Measurements from ENCODE around the gene ANKFN1.

The ANKFN1 gene

DNA sequence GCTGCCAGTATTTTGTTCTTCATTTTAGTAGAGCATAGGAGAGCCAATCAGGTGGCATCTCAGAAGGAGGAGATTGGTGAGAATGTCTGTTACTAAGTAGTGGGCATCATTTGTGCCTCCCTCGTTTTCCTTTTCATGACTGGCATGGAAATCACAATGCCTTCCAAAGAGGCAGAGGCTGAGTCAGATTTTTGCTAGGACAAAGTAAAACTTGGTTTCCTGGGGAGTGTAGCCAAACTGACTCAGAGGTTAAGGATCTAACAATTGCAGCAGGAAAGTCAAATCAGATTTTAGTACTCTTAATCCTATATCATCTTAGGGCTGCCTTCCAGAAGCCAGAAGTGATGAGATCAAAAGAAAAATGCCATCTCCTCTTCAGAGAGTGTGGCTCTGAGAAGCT, 138.7 kb downstream of the ANKFN1 start:
- no peak overlapping the region for H3K4me3 ChIP-seq (ENCODE audit: low read length)
- TF ChIP-seq, protein P1, sequence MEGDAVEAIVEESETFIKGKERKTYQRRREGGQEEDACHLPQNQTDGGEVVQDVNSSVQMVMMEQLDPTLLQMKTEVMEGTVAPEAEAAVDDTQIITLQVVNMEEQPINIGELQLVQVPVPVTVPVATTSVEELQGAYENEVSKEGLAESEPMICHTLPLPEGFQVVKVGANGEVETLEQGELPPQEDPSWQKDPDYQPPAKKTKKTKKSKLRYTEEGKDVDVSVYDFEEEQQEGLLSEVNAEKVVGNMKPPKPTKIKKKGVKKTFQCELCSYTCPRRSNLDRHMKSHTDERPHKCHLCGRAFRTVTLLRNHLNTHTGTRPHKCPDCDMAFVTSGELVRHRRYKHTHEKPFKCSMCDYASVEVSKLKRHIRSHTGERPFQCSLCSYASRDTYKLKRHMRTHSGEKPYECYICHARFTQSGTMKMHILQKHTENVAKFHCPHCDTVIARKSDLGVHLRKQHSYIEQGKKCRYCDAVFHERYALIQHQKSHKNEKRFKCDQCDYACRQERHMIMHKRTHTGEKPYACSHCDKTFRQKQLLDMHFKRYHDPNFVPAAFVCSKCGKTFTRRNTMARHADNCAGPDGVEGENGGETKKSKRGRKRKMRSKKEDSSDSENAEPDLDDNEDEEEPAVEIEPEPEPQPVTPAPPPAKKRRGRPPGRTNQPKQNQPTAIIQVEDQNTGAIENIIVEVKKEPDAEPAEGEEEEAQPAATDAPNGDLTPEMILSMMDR (conservative IDR thresholded peaks at IDR 0.05; ENCODE audit: low read length), result no peak
- peak; percentile 76 for DNase-seq (ENCODE audit: low read depth)

DNA sequence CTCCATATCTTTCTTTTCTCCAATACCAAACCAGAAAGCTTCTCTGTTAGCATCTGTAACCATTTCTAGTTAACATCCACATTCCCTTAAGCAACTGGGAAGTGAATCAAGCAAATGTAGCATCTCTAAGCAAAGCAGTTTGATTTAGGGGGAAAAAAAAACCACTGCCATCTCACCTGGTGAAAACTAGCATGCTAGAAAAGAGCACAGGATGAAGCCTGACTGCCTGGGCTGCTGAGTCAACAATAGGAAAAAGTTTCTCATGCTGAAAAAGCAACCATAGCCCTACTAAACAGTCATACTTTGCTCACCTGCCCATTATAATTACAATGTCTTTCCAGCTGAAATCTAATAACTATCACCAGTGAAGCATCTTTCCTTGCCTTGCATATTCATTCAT, 139.3 kb downstream of the ANKFN1 start:
- no peak overlapping the region for H3K4me3 ChIP-seq (ENCODE audit: low read length)
- TF ChIP-seq, protein P1 (conservative IDR thresholded peaks at IDR 0.05; ENCODE audit: low read length), result no peak
- no peak for DNase-seq (ENCODE audit: low read depth)

DNA sequence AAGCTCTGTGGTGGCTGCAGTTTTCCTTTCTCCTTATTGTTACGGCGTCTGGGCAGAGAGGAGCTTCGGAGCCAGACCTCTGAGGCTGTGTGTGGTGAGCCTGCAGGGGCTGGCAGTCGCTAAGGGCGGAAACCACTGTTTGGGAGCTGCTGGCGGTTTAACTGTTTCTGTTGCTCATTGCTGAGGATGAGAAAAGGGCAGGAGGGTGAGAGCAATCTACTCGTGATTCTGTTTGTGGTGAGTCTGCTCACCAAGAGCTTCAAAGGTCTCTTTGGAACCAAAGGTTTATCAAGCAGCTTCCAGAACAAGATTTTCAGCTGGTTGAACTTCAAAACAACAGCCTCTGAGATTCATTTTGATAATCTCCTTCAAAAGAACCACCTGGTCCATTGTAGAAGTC, 143.9 kb downstream of the ANKFN1 start:
- no peak overlapping the region for H3K4me3 ChIP-seq (ENCODE audit: low read length)
- DNase-seq (ENCODE audit: low read depth), result peak; percentile 64
- TF ChIP-seq, protein P1 (conservative IDR thresholded peaks at IDR 0.05; ENCODE audit: low read length), result no peak

DNA sequence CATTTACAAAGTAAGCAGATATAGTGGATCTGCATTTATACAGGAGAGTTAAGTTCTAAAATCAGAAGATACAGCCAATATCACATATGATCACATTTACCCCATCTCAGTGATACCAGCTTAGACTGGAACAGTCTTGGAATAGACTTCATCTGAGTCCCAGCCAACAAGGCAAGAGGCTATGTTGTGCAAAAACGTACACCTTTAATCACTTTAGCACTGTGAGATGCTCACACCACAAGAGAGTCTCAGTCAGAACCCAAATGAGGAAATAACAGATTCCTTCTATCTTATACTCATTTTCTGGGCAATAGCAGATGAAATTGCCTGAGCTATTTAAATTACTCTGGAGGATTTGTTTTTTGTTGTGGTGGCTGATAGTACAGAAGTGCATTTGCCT, 145.6 kb downstream of the ANKFN1 start:
- TF ChIP-seq, protein P1 (conservative IDR thresholded peaks at IDR 0.05; ENCODE audit: low read length), result no peak
- no peak overlapping the region for H3K4me3 ChIP-seq (ENCODE audit: low read length)
- no peak for DNase-seq (ENCODE audit: low read depth)

DNA sequence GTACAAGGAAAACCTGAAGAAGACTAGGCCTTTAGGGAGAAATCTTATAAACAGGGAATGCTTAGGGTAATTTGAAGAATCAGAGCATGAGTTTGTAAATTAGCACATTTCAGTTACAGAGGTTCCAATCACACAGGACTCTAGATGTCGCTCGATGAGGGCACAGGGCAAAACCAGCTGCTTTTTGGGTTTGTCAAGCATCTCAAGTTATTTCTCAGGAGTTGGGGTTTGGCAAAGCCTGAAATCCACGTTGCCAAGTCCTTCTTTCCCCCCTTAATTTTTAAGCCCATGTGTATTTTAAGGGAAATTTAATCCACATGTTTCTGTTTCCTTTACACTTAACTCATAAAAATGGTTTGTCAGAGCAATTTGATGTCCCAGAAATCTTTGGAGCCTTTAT, 146.9 kb downstream of the ANKFN1 start:
- TF ChIP-seq, protein P1 (conservative IDR thresholded peaks at IDR 0.05; ENCODE audit: low read length), result no peak
- DNase-seq (ENCODE audit: low read depth), result no peak
- no peak overlapping the region for H3K4me3 ChIP-seq (ENCODE audit: low read length)

DNA sequence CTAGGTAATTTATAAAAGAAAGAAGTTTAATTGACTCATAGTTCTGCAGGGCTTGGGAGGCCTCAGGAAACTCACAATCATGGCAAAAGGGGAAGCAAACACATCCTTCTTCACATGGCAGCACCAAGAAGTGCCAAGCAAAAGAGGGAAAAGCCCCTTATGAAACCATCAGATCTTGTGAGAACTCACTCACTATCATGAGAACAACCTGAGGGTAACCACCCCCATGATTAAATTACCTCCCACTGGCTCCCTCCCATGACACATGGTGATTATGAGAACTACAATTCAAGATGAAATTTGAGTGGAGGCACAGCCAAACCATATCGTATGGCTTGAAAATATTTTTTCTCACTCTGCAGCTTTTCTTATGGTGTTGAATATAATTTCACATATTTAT, 151.7 kb downstream of the ANKFN1 start:
- DNase-seq (ENCODE audit: low read depth), result no peak
- TF ChIP-seq, protein P1 (conservative IDR thresholded peaks at IDR 0.05; ENCODE audit: low read length), result no peak
- no peak overlapping the region for H3K4me3 ChIP-seq (ENCODE audit: low read length)

DNA sequence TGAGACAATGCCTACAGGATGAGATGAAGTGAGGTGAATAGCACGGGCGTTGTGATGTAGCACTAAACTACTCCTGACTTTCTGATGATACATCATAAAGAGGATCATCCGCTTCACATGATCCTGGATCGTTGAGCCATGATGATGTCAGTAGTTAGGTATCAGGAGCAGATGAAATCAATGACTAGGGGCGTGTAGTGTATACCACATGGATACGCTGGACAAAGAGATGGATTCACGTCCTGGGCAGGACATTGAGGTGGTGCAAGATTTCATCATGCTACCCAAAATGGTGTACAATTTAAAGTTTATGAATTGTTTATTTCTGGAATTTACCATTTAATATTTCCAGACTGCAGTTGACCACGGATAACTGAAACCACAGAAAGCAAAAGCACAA, 156.6 kb downstream of the ANKFN1 start:
- TF ChIP-seq, protein P1 (conservative IDR thresholded peaks at IDR 0.05; ENCODE audit: low read length), result no peak
- no peak overlapping the region for H3K4me3 ChIP-seq (ENCODE audit: low read length)
- DNase-seq (ENCODE audit: low read depth), result no peak
